IPS-NIHi7 (cell line): ENCODE measurements around the gene UBE3A.
"Not testable (repeated sequence)": the region's sequence is repeated elsewhere in the genome, so short reads cannot be mapped to it uniquely, and the experiment has no call there.

ENCODE experiments used
- DNase-seq: peaks from one replicate; pipeline ENCODE4 v3.0.0; 2012; ENCODE audit warnings: mixed read lengths; ENCODE audit errors: extremely low spot score

The UBE3A gene

GRCh38 chr15:25438601-25439368 is at the start of gene UBE3A:
Gene UBE3A, minus strand, starts transcription at chr15:25439024. Its CDS starts 29,917 bp downstream, at chr15:25409107.
- peak; percentile 96 for DNase-seq

GRCh38 chr15:25487226-25487884 is 48.5 kb upstream of the UBE3A start:
- DNase-seq = no peak

DNA sequence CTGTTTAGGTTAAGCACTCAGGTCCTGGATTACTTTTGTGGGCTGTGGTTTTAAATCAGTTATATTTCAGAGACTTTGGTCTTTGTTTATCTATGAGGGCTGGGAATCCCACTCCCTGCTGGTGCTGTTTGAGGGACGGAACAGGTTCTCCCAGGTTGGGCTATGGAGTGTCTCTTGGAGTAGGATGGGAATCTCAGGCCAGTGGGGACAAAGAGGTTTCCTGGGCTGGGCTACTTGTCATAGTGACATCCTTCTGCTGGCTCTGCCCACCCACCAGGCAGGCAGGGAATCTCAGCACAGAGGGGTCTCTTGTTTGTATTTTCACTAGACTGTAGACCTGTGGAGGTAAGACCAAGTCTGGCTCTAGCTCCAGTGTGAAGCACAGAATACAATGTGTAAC is 47.2 kb upstream of the UBE3A start:
- DNase-seq = peak; percentile 33

GRCh38 chr15:25481208-25481859 is 42.5 kb upstream of the UBE3A start:
- DNase-seq = peak; percentile 73

- DNase-seq = no peak
Measured at GRCh38 chr15:25478313-25478712, 39.5 kb upstream of the UBE3A start.

DNA sequence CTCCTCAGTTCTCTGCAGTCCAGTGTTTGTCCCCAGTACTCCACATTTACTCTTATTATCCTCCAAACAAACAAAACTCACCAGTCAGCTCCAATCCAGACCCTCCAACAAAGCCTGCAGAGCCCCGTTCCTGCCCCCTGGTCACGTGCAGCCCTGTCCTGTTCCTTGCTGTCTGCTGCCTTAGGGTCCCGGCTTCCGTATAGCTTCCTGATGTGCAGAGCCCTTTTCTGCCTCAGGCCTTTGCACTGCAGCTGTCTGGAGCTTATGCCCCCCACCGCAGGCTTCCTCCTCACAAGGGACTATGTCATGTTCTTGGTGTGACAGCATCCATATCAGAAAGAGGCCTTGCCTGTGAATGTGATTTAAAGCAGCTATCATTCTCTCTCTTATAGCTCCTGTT is 39.0 kb upstream of the UBE3A start:
- no peak for DNase-seq

DNA sequence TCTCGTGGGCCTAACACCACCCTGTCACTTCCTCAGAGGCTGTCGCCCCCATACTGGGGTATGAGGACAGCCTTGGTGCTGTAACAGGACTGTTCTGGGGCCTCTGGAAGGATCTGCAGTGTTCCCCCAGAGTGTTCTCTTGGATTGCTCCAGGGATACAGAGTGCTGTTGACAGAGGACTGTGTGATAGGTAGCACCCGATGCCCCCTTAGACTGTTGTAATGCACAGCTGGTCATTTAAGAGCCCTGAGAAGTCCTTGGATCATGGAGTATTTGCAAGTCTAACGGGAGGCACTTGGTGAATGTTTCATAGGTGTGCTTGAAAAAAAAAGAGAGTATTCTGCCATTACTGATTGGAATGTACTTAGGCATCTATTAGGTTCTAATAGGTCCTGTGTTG is 35.4 kb upstream of the UBE3A start:
- no peak for DNase-seq

GRCh38 chr15:25470230-25470629 is 31.4 kb upstream of the UBE3A start:
- no peak for DNase-seq

- DNase-seq = no peak
Measured at GRCh38 chr15:25469377-25469776, 30.6 kb upstream of the UBE3A start.

DNA sequence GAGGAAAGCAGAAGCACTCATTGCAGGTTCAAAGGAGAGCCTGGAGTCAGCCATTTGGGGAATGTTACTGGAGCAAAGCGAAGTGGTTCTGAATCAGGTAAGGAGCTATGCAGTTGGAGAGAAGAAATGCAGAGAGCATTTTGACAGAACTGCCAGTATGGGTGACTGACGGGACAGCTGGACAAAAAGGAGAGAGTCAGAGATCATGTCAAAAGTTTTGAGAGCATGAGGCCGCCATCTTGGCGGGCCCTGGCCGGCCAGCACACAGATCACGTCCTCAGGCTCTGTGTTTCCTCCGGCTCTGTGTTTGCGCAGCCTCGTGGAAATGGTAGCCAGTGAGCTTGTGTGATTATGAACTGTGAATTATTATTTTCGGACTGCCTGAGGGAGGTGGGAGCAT is 29.8 kb upstream of the UBE3A start:
- DNase-seq = no peak

DNA sequence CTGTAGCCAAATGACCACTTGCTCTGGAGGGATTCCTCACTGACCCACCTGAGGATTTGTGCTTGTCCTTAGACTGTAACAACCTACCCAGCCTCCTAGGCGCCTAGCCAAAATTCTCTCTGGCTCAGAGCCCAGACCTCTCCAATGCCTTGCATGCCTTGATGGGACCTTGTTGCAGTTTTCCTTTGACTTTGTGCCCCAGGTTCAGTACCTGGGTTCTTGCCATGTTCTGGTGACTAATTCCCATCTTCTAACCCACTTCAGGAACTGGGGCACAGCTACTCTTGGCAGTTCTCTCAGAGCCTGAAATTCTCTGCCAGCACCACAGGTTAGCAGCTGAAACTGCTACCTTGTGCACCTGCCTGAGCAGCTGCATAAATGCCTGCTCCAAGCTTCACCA is 27.0 kb upstream of the UBE3A start:
- DNase-seq = no peak

GRCh38 chr15:25464784-25465183 is 26.0 kb upstream of the UBE3A start:
- DNase-seq = no peak

- no peak for DNase-seq
Measured at GRCh38 chr15:25464383-25464782, 25.6 kb upstream of the UBE3A start.

DNA sequence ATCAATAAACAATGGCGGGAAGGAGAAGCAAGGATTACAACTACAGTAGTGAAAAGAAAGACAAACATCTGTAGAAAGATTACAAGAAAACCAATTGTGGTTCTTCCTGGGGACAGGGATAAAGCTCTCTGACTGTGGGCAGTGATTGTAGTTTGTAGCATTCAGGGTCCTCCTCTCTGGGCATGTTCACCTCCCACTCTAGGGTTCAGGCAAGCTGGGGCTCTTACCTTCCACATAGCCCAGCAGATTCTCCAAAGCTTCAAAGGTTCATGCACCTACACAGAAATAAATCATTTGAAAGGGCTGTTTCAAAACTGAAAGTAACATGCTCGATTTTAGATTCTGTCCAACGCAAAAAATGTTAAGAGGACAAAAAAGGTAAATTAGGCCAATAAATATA is 17.4 kb upstream of the UBE3A start:
- DNase-seq = no peak

DNA sequence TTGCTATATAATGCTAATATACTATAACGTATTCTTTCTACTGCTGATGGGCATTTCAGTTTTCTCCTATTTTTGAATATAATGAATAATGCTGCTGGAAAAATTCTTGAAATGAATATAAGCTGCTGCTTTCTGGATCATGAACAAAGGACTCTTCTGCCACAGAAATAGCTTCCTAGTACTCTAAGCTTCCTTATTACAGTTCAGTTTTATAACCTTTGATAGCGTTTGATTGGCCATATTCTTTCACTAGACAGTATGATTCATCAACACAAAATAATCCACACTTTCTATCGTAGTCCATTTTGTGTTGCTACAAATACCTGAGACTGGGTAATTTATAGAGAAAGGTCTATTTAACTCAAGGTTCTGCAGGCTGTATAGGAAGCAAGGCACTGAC is 16.4 kb upstream of the UBE3A start:
- no peak for DNase-seq

- no peak for DNase-seq
Measured at GRCh38 chr15:25454771-25455170, 15.9 kb upstream of the UBE3A start.

GRCh38 chr15:25453246-25453645 is 14.4 kb upstream of the UBE3A start:
- DNase-seq = not testable (repeated sequence)

DNA sequence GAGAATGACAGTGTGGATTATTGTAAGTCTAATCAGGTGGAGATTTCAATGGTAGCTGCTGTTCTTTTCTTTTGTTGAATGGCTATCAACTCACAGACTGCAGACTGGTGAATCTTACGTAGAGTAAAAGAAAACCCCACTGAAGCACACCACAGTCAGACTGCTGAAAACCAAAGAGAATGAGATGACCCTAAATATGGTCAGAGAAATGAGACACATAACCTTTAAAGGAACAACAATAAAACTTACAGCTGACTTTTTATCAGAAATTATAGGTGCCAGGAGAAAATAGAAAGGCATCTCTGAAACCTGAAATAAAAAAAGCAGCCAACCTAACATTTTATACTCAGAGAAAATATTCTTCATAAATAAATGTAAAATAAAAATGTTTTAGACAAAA is 12.7 kb upstream of the UBE3A start:
- DNase-seq = no peak

- no peak for DNase-seq
Measured at GRCh38 chr15:25450163-25450562, 11.3 kb upstream of the UBE3A start.

DNA sequence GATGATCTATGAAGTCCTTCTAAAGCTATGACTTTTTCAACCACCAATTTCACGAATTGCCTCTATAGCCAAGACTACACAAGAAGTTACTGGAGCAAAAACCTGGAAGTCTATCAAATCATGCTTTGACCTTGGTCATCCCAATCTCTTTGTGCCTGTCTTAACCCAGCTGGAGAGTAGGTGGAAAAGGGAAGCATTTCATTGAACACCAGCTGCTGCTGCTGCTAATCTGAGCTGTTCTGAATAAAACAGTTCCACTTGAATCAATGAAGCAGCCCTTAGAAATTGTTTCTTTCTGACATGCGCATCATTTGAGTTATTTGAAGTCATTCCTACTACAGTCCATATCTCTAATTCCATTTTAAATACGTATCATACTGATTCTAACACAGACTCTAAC is 7.3 kb upstream of the UBE3A start:
- no peak for DNase-seq

DNA sequence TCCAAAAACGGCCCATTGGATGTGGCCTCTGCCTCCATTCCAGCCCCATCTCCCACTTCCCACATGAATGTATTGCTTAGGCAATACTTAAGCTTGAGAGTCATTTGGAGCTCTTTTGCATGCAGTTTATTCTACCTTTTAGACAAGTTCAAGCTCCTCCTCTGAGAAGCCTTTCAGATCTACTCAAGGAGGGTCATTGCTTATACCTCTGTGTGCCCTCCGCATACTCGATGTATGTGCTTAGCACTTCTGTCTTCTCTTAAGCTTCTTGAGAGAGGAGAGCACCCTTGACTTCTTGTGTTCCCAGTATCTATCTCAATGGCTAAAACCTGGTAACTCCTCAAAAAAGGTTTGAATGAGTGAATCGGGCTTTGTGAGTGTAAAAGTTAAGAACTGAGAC is 6.6 kb upstream of the UBE3A start:
- no peak for DNase-seq

GRCh38 chr15:25441111-25441510 is 2.3 kb upstream of the UBE3A start:
- no peak for DNase-seq

- no peak for DNase-seq
Measured at GRCh38 chr15:25439369-25439836, 579 bp upstream of the UBE3A start.
